Smooth muscle cell (in vitro differentiated cells): Measurements from ENCODE around the gene ATP6V1B1. TPM values are rescaled to one million over a fixed set of nuclear protein-coding genes. Genes with fewer than 3 reads are reported as not detected.

Experiments used
- DNase-seq: peaks from one replicate; lab custom pipeline; 2025; ENCODE audit not compliant: unreplicated experiment; lab: John Stamatoyannopoulos, UW
- H2AFZ ChIP-seq: fragments of 200-600 bp; sonication (generic); 2 replicates; pipeline ENCODE4 v1.6.0; 2016; ENCODE audit warnings: antibody characterized with exemption, low read depth, mild to moderate bottlenecking
- H3F3A ChIP-seq: fragments of 200-600 bp; sonication (generic); 2 replicates; pipeline ENCODE4 v1.6.0; 2017; ENCODE audit warnings: antibody characterized with exemption, low read depth
- H3K27ac ChIP-seq: fragments of 200-600 bp; sonication (generic); 2 replicates; pipeline ENCODE4 v1.5.1; 2016; ENCODE audit warnings: low read depth, mild to moderate bottlenecking
- H3K27me3 ChIP-seq: fragments of 200-600 bp; sonication (generic); 2 replicates; pipeline ENCODE4 v1.6.1; 2016; ENCODE audit warnings: low read depth, mild to moderate bottlenecking
- H3K36me3 ChIP-seq: fragments of 200-600 bp; sonication (generic); 2 replicates; pipeline ENCODE4 v1.5.1; 2016; ENCODE audit warnings: low read depth
- H3K4me1 ChIP-seq: fragments of 200-600 bp; sonication (generic); 2 replicates; pipeline ENCODE4 v1.5.1; 2016; ENCODE audit warnings: low read depth
- H3K4me2 ChIP-seq: fragments of 200-600 bp; sonication (generic); 2 replicates; pipeline ENCODE4 v1.6.0; 2016; ENCODE audit warnings: mild to moderate bottlenecking
- H3K4me3 ChIP-seq: fragments of 200-600 bp; sonication (generic); 2 replicates; pipeline ENCODE4 v1.5.1; 2016; ENCODE audit warnings: mild to moderate bottlenecking
- H3K79me2 ChIP-seq: fragments of 200-600 bp; sonication (generic); 2 replicates; pipeline ENCODE4 v1.6.0; 2016; ENCODE audit warnings: low read depth, mild to moderate bottlenecking
- H3K9ac ChIP-seq: fragments of 200-600 bp; sonication (generic); 2 replicates; pipeline ENCODE4 v1.6.0; 2016; ENCODE audit warnings: low read depth
- H3K9me3 ChIP-seq: fragments of 200-600 bp; sonication (generic); replicated peaks from 2 replicates; pipeline ENCODE4 v1.5.1; 2016; ENCODE audit warnings: low read depth
- H4K20me1 ChIP-seq: fragments of 200-600 bp; sonication (generic); 2 replicates; pipeline ENCODE4 v1.6.0; 2016; ENCODE audit warnings: low read depth
- WGBS: methylation state at CpG from one replicate; pipeline ENCODE4 v1.1.7; 2016; ENCODE audit warnings: low lambda C conversion rate; 5-methylcytosine and 5-hydroxymethylcytosine counted together
- polyA plus RNA-seq: library from polyadenylated mRNA; unstranded; fragments of >200 nt; fragmentation: Nextera tagmentation; extraction: Ambion mirVana; gene quantifications from 2 replicates; pipeline ENCODE4 v1.2.1, GENCODE V29; 2016
- total RNA-seq: library from RNA; depleted of rRNA; stranded (reverse); fragments of >200 nt; gene quantifications from 2 replicates; pipeline ENCODE4 v1.2.3, GENCODE V29; 2014
- TF ChIP-seq, protein P1 (sequence below): fragments of 200-600 bp; sonication (generic); IDR thresholded peaks from 2 replicates; pipeline ENCODE4 v1.5.1; 2017; ENCODE audit warnings: borderline replicate concordance, mild to moderate bottlenecking, antibody characterized with exemption; ENCODE audit not compliant: insufficient read depth, poor library complexity, severe bottlenecking

ATP6V1B1 gene
- total and polyA plus RNA-seq, 2 experiments from 2014 or later: 0.59 TPM; not detected in 1

DNA sequence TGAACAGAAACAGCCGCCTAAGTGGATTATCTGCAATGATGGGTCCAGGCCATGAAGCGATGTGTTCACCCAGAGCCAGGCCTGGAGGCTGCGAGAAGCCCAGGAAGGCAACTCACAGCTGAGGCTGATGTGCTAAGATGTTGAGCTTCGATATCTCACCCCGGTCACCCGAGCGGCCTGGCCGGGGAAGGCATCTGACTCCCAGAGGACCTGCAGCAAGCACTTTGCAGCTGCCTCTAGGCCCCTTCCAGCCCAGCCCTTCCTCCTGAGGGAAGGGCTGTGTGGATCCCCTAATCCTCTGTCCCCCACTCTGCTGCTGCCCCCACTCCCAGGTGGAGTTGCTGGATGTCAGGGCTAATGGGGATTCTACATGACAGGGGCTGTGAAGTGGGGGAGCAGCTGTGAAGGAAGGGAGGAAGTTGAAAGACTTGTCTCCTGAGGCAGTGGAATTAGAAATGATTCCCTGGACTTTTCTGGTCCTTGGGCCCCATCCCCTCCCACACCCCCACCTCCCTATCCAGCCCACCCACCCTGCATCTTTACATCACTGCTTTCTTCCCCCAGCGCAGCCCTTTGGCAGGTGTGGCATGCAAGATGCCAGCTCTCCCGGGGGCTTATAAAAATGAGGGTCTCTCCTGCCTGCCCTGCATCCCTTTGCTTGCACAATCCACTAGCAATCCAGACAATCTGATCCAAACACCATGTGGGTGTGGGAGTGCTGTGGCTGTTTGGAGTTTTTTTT lies 4.3 kb downstream of the ATP6V1B1 start:
- Histone ChIP-seq H3K27ac (no peak overlapping the region), H3K4me2 (no peak overlapping the region), H4K20me1 (no peaks in the 10 kb centered on the region), H2AFZ (no peak overlapping the region), H3F3A (no peaks in the 10 kb centered on the region), H3K9me3 (no peaks in the 10 kb centered on the region), H3K27me3 (peaks cover 34% of the 10 kb centered on the region), H3K4me3 (no peak overlapping the region), H3K36me3 (no peaks in the 10 kb centered on the region), H3K79me2 (no peaks in the 10 kb centered on the region), H3K9ac (no peak overlapping the region), H3K4me1 (peaks cover 36% of the 10 kb centered on the region)
- TF ChIP-seq, protein P1, sequence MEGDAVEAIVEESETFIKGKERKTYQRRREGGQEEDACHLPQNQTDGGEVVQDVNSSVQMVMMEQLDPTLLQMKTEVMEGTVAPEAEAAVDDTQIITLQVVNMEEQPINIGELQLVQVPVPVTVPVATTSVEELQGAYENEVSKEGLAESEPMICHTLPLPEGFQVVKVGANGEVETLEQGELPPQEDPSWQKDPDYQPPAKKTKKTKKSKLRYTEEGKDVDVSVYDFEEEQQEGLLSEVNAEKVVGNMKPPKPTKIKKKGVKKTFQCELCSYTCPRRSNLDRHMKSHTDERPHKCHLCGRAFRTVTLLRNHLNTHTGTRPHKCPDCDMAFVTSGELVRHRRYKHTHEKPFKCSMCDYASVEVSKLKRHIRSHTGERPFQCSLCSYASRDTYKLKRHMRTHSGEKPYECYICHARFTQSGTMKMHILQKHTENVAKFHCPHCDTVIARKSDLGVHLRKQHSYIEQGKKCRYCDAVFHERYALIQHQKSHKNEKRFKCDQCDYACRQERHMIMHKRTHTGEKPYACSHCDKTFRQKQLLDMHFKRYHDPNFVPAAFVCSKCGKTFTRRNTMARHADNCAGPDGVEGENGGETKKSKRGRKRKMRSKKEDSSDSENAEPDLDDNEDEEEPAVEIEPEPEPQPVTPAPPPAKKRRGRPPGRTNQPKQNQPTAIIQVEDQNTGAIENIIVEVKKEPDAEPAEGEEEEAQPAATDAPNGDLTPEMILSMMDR: no peak
- no peak for DNase-seq
- 88% methylated on average over 10 of the region's 10 CpGs for WGBS

DNA sequence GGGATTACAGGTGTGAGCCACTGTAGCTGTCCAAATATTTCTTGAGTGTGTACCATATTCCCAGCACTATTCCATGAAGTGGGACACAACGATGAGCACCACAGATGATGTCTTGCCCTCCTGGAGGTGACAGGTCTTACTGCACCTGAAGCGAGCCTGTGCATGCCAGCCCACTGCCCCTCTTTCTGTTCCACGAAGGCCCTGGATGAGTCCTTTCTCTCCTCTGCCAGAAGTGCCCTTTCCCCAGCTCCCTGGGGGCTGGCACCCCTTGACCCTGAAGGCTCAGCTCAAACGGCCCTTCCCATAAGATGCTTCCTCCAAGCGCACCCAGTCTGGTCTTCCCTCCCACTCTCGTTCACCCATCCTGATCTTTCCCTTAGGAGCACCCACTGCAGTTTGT lies 5.5 kb downstream of the ATP6V1B1 start:
- Histone ChIP-seq H2AFZ (no peak overlapping the region), H3K79me2 (no peaks in the 10 kb centered on the region), H3K9me3 (no peaks in the 10 kb centered on the region), H3K9ac (no peak overlapping the region), H3K27ac (no peak overlapping the region), H3F3A (no peaks in the 10 kb centered on the region), H3K36me3 (no peaks in the 10 kb centered on the region), H3K27me3 (peaks cover 37% of the 10 kb centered on the region), H3K4me1 (peaks cover 30% of the 10 kb centered on the region), H4K20me1 (no peaks in the 10 kb centered on the region), H3K4me2 (no peak overlapping the region), H3K4me3 (no peak overlapping the region)
- DNase-seq: no peak
- TF ChIP-seq, protein P1: no peak
- WGBS: 82% methylated on average over 6 of the region's 6 CpGs

DNA sequence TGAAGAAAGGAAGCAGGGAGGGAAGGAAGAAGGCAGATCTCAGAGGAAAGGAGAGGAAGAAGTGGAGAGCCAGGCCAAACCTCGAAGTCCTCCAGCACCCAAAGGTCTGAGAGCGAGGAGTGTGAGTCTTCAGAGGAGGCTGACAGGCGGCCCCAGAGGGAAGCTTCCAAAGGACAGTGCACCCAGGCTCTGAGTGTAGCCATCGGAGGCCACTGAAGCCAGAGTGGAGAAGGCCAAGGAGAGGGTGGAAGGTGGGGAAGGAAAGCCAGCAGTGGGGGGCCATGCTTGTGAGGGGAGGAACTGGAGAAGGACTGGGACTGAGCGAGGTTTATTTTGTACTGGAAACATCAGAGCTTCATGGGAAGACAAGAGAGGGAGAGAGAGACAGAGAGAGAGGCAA lies 6.0 kb downstream of the ATP6V1B1 start:
- Histone ChIP-seq H3K9ac (no peak overlapping the region), H3K79me2 (no peaks in the 10 kb centered on the region), H3K27me3 (peaks cover 37% of the 10 kb centered on the region), H3K27ac (no peak overlapping the region), H3K4me1 (peaks cover 30% of the 10 kb centered on the region), H3K4me2 (no peak overlapping the region), H4K20me1 (no peaks in the 10 kb centered on the region), H3K36me3 (no peaks in the 10 kb centered on the region), H3F3A (no peaks in the 10 kb centered on the region), H3K4me3 (no peak overlapping the region), H2AFZ (no peak overlapping the region), H3K9me3 (no peaks in the 10 kb centered on the region)
- no peak for DNase-seq
- WGBS: 91% methylated on average over 5 of the region's 5 CpGs
- TF ChIP-seq, protein P1: no peak
